ENCODE data around the gene RASGEF1C. TPM values are rescaled to one million over a fixed set of nuclear protein-coding genes. Genes with fewer than 3 reads are reported as not detected.

RASGEF1C gene
- total and polyA plus RNA-seq, 4 experiments from 2014 or later = not detected

DNA sequence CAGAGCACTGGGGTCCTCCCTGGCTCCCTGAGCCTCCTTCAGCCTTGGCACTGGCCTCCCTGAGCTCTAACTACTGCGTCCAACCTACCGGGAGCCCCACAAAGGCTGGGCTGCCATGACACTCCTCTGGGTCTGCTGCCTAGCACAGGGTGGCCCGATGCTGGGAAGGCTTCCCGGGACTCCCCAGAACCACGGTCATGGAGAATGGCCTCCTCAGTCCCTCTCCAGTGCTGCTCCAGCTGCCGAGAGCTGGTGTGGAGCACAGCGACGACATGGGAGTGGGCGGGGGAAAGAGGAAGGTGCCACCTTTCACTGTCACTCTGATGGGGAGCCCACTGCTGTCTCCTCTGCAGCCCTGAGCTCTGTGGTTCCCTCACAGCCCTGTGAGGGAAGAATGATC is 76.0 kb downstream of the RASGEF1C start:
- no peaks in the 10 kb centered on the region for H3K4me1 ChIP-seq (ENCODE audit: insufficient read depth, low read length)
- no peaks in the 10 kb centered on the region for H3K36me3 Mint-ChIP-seq
- no peaks in the 10 kb centered on the region for H3K9me3 ChIP-seq (ENCODE audit: control insufficient read depth in 1 of 2, low read length in 2 of 2)
- intact Hi-C loops (cut with micrococcal nuclease) = no loop called here
- no peaks in the 10 kb centered on the region for H3K36me3 ChIP-seq (ENCODE audit: insufficient read depth, low read length)
- no peak overlapping the region for H3K27ac ChIP-seq (ENCODE audit: low read depth, low read length)
- no peak overlapping the region for H3K4me3 Mint-ChIP-seq
- DNase-seq = no peak
- no peaks in the 10 kb centered on the region for H3K27me3 ChIP-seq (ENCODE audit: insufficient read depth, low read length)
- POLR2A ChIA-PET (ENCODE audit: partially characterized antibody) = no interaction called here
- CTCF ChIA-PET (ENCODE audit: partially characterized antibody) = no interaction called here
- no peaks in the 10 kb centered on the region for H3K4me1 Mint-ChIP-seq
- H3K9me3 Mint-ChIP-seq = no peaks in the 10 kb centered on the region
- H3K27me3 Mint-ChIP-seq = peaks cover 0 to 4% of the 10 kb centered on the region in 2 donors
- no peak overlapping the region for H3K27ac Mint-ChIP-seq
- no peak overlapping the region for H3K4me3 ChIP-seq (ENCODE audit: low read length in 2 of 2)

DNA sequence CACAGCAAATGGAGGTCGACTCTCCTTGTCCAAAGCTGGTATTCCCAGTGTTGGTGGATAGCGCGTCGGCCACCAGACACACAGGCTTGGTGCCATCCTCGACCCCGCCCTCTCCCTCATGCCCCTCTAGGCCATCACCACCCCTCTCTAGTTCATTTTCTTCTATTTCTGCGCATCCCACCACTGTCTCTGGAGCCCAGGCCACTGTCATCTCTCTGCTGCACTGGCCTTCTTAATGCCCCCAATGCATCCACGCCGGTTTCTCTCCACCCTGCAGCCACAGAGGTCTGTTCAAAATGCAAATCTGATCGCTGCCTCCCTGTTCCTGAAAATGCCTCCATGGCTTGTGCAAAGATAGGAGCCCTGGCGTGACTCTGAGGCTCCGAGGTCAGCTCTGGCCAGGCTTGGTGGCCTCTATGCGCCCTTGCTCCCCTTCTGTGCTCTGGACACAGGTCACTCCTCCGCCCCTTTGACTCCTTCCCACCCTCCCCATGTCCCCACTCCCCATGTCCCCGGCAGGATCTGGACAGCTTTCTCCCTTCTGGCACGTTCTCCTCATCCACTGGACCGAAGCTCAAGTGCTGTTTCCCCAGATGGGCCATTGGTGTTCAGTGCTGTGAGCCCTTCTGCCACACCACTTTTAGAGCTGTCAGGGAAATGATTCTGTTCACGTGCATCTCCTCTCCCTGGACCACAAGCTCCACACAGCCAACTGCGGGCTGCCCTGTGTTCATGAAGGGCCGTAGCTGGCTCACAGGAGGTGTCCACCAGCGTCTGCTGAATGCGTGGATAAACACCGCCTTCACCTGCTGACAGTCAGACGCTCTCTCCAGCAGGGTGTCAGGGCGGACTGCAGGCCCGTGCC is 77.9 kb downstream of the RASGEF1C start:
- no peaks in the 10 kb centered on the region for H3K27me3 ChIP-seq (ENCODE audit: insufficient read depth, low read length)
- ChIA-PET POLR2A (ENCODE audit: partially characterized antibody) (no interaction called here), CTCF (ENCODE audit: partially characterized antibody) (no interaction called here)
- no peaks in the 10 kb centered on the region for H3K36me3 ChIP-seq (ENCODE audit: insufficient read depth, low read length)
- Mint-ChIP-seq H3K27me3 (peaks cover 5 to 6% of the 10 kb centered on the region in 2 donors), H3K9me3 (no peaks in the 10 kb centered on the region), H3K4me1 (no peaks in the 10 kb centered on the region), H3K27ac (no peak overlapping the region), H3K36me3 (no peaks in the 10 kb centered on the region), H3K4me3 (peak overlapping the region in 1 of 8 donors; percentile 27)
- no peaks in the 10 kb centered on the region for H3K4me1 ChIP-seq (ENCODE audit: insufficient read depth, low read length)
- H3K27ac ChIP-seq (ENCODE audit: low read depth, low read length) = no peak overlapping the region
- no peak overlapping the region for H3K4me3 ChIP-seq (ENCODE audit: low read length in 2 of 2)
- H3K9me3 ChIP-seq (ENCODE audit: control insufficient read depth in 1 of 2, low read length in 2 of 2) = no peaks in the 10 kb centered on the region
- no peak for DNase-seq
- intact Hi-C loops (cut with micrococcal nuclease) = no loop called here

DNA sequence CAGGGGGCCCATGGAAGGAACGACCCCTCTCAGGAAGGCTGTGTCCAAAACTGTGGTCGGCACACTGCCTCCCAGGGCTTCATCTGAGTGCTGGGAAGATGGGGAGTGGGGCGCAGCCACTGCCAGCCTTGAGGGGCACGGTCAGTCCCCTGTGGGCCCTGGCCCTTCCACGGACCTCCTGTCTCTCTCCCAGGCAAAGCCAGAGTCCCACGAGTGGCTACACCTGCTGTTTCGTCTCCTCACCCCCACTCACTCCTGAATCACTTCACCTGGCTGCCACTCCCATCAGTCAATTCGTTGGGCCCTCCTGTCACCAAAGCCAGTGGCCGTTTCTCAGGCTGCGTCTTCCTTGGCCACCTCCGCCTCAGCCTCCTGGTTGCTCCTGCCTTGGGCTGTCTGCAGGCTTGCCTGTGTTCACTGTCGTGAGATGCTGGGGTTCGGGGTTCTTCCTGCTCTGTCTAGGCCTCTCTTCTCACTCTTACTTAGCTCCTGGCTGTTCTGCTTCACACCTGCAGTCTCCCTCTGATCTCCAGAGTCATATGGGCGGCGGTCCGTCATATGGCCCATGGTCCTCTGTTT is 78.6 kb downstream of the RASGEF1C start:
- Histone ChIP-seq H3K27ac (ENCODE audit: low read depth, low read length) (no peak overlapping the region), H3K4me3 (ENCODE audit: low read length in 2 of 2) (no peak overlapping the region), H3K9me3 (ENCODE audit: control insufficient read depth in 1 of 2, low read length in 2 of 2) (no peaks in the 10 kb centered on the region), H3K36me3 (ENCODE audit: insufficient read depth, low read length) (no peaks in the 10 kb centered on the region), H3K27me3 (ENCODE audit: insufficient read depth, low read length) (no peaks in the 10 kb centered on the region), H3K4me1 (ENCODE audit: insufficient read depth, low read length) (no peaks in the 10 kb centered on the region)
- intact Hi-C loops (cut with micrococcal nuclease) = no loop called here
- ChIA-PET POLR2A (ENCODE audit: partially characterized antibody) (no interaction called here), CTCF (ENCODE audit: partially characterized antibody) (no interaction called here)
- Mint-ChIP-seq H3K27me3 (peaks cover 5% of the 10 kb centered on the region in 2 donors), H3K27ac (no peak overlapping the region), H3K9me3 (no peaks in the 10 kb centered on the region), H3K4me1 (no peaks in the 10 kb centered on the region), H3K36me3 (no peaks in the 10 kb centered on the region), H3K4me3 (no peak overlapping the region)
- DNase-seq = no peak

- no peak for DNase-seq
- H3K4me1 Mint-ChIP-seq = no peaks in the 10 kb centered on the region
- intact Hi-C loops (cut with micrococcal nuclease) = loop anchor here (5.0 kb wide), 1 partner anchor 198 kb away; no protein-coding TSS in a partner anchor
- no peak overlapping the region for H3K27ac Mint-ChIP-seq
- POLR2A ChIA-PET (ENCODE audit: partially characterized antibody) = no interaction called here
- Histone ChIP-seq H3K27me3 (ENCODE audit: insufficient read depth, low read length) (no peaks in the 10 kb centered on the region), H3K4me1 (ENCODE audit: insufficient read depth, low read length) (no peaks in the 10 kb centered on the region), H3K9me3 (ENCODE audit: control insufficient read depth in 1 of 2, low read length in 2 of 2) (no peaks in the 10 kb centered on the region), H3K36me3 (ENCODE audit: insufficient read depth, low read length) (no peaks in the 10 kb centered on the region), H3K4me3 (ENCODE audit: low read length in 2 of 2) (no peak overlapping the region), H3K27ac (ENCODE audit: low read depth, low read length) (no peak overlapping the region)
- H3K27me3 Mint-ChIP-seq = peaks cover 5% of the 10 kb centered on the region in 2 donors
- no peak overlapping the region for H3K4me3 Mint-ChIP-seq
- no peaks in the 10 kb centered on the region for H3K36me3 Mint-ChIP-seq
- CTCF ChIA-PET (ENCODE audit: partially characterized antibody) = interaction anchor here (1.6 kb wide), 1 partner anchor 186 kb away, joined by 4 read pairs; no protein-coding TSS in a partner anchor
- H3K9me3 Mint-ChIP-seq = no peaks in the 10 kb centered on the region
These were observed 79.5 kb downstream of the RASGEF1C start for GRCh38 chr5:180129291-180130190.

- no peak overlapping the region for H3K4me3 ChIP-seq (ENCODE audit: low read length in 2 of 2)
- intact Hi-C loops (cut with micrococcal nuclease) = loop anchor here (5.0 kb wide), 1 partner anchor 199 kb away; no protein-coding TSS in a partner anchor
- no peaks in the 10 kb centered on the region for H3K9me3 Mint-ChIP-seq
- no peak overlapping the region for H3K27ac ChIP-seq (ENCODE audit: low read depth, low read length)
- CTCF ChIA-PET (ENCODE audit: partially characterized antibody) = interaction anchor here (1.6 kb wide), 1 partner anchor 187 kb away, joined by 4 read pairs; no protein-coding TSS in a partner anchor
- no peak overlapping the region for H3K4me3 Mint-ChIP-seq
- no peaks in the 10 kb centered on the region for H3K4me1 Mint-ChIP-seq
- H3K4me1 ChIP-seq (ENCODE audit: insufficient read depth, low read length) = no peaks in the 10 kb centered on the region
- H3K36me3 ChIP-seq (ENCODE audit: insufficient read depth, low read length) = no peaks in the 10 kb centered on the region
- H3K36me3 Mint-ChIP-seq = no peaks in the 10 kb centered on the region
- no peaks in the 10 kb centered on the region for H3K9me3 ChIP-seq (ENCODE audit: control insufficient read depth in 1 of 2, low read length in 2 of 2)
- no peaks in the 10 kb centered on the region for H3K27me3 ChIP-seq (ENCODE audit: insufficient read depth, low read length)
- POLR2A ChIA-PET (ENCODE audit: partially characterized antibody) = no interaction called here
- no peak for DNase-seq
- peaks cover 5 to 8% of the 10 kb centered on the region in 2 donors for H3K27me3 Mint-ChIP-seq
- H3K27ac Mint-ChIP-seq = no peak overlapping the region
These were observed 80.2 kb downstream of the RASGEF1C start for GRCh38 chr5:180128671-180129261.

DNA sequence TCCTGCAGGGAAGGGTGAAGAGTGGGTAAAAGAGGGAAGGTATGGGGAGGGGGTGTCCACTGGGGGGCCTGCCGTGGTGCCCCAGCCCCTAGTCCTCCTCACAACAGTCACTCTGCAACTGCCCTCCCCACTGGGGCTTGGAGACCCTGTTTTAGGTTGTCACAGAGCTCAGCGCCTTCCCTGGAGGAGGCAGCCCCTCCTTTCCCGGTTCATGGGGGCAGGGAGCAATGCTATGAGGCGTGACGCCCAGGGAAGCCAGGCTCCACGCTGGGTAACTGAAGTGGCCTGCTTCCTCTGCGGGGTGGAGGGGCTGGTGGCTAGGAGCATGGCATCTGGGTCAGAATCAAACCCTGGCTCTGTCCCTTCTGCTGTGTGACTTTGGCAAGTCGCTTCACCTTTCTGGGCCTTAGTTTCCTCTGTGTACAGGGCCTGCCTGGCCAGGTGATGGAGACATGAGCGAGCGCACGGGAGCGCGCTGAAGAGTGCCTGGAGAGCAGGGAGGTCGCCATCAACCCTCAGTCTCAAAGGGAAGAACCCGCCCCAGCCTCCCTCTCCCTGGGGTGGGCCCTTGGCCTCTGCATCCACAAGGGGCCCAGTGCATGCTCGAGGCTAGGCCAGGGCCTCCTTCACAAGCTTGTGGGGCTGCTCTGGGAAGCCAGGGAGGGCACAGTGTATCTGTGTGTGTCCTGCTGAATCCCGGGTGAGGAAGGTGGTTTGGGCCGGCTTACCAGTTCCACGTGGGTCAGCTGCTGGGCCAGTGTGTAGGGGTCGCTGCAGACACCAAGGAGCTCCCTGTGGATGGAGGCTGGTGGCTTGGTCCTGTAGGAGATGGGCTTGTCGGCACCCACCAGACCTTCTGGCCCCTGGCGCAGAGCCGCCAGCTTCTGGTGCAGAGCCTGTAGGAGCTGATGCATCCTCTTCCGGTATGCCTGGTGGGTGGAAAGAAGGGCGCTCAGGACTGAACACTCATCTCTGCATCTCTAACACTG is 81.0 kb downstream of the RASGEF1C start:
- POLR2A ChIA-PET (ENCODE audit: partially characterized antibody) = no interaction called here
- H3K27ac Mint-ChIP-seq = no peak overlapping the region
- CTCF ChIA-PET (ENCODE audit: partially characterized antibody) = interaction anchor here (1.6 kb wide), 1 partner anchor 188 kb away, joined by 4 read pairs; no protein-coding TSS in a partner anchor

More for the DNA sequence above, 81.0 kb downstream of the RASGEF1C start:
- Histone ChIP-seq H3K4me3 (ENCODE audit: low read length in 2 of 2) (no peak overlapping the region), H3K27ac (ENCODE audit: low read depth, low read length) (no peak overlapping the region), H3K27me3 (ENCODE audit: insufficient read depth, low read length) (no peaks in the 10 kb centered on the region), H3K4me1 (ENCODE audit: insufficient read depth, low read length) (no peaks in the 10 kb centered on the region), H3K9me3 (ENCODE audit: control insufficient read depth in 1 of 2, low read length in 2 of 2) (no peaks in the 10 kb centered on the region), H3K36me3 (ENCODE audit: insufficient read depth, low read length) (no peaks in the 10 kb centered on the region)
- intact Hi-C loops (cut with micrococcal nuclease) = loop anchor here (5.0 kb wide), 1 partner anchor 199 kb away; no protein-coding TSS in a partner anchor
- Mint-ChIP-seq H3K36me3 (no peaks in the 10 kb centered on the region), H3K4me3 (no peak overlapping the region), H3K27me3 (peaks cover 5 to 8% of the 10 kb centered on the region in 2 donors), H3K4me1 (no peaks in the 10 kb centered on the region), H3K9me3 (no peaks in the 10 kb centered on the region)
- DNase-seq = no peak
